ENCODE results near the gene PIP4K2A.

The PIP4K2A gene

GRCh38 chr10:22704471-22704911 lies 9.9 kb downstream of the PIP4K2A start:
- Histone ChIP-seq H3K9ac (ENCODE audit: insufficient read length) (no peak overlapping the region), H3K36me3 (ENCODE audit: insufficient read depth, low read length) (no peaks in the 10 kb centered on the region), H3K9me3 (ENCODE audit: low read depth, low read length) (no peaks in the 10 kb centered on the region), H3K27ac (no peak overlapping the region), H3K4me3 (no peak overlapping the region)
- TF ChIP-seq FOXP2 (optimal IDR thresholded peaks at IDR 0.05; ENCODE audit: control extremely low read depth, extremely low read length, insufficient read depth) (no peak), EZH2 (IDR thresholded peaks at IDR 0.05) (no peak)
- no peak for DNase-seq (ENCODE audit: low read depth, low spot score)

- no peak overlapping the region for H3K4me3 ChIP-seq
- H3K27ac ChIP-seq = no peak overlapping the region
- no peak for TF ChIP-seq FOXP2 (optimal IDR thresholded peaks at IDR 0.05; ENCODE audit: control extremely low read depth, extremely low read length, insufficient read depth)
- no peak for TF ChIP-seq EZH2 (IDR thresholded peaks at IDR 0.05)
- no peak for TF ChIP-seq POLR2AphosphoS5 (IDR thresholded peaks at IDR 0.05; ENCODE audit: borderline replicate concordance, low read depth, low read length)
- H3K9me3 ChIP-seq (ENCODE audit: low read depth, low read length) = no peaks in the 10 kb centered on the region
- H3K36me3 ChIP-seq (ENCODE audit: insufficient read depth, low read length) = no peaks in the 10 kb centered on the region
- DNase-seq (ENCODE audit: low read depth, low spot score) = no peak
- H3K9ac ChIP-seq (ENCODE audit: insufficient read length) = no peak overlapping the region
Measured at GRCh38 chr10:22702348-22702747, 12.0 kb downstream of the PIP4K2A start.

DNA sequence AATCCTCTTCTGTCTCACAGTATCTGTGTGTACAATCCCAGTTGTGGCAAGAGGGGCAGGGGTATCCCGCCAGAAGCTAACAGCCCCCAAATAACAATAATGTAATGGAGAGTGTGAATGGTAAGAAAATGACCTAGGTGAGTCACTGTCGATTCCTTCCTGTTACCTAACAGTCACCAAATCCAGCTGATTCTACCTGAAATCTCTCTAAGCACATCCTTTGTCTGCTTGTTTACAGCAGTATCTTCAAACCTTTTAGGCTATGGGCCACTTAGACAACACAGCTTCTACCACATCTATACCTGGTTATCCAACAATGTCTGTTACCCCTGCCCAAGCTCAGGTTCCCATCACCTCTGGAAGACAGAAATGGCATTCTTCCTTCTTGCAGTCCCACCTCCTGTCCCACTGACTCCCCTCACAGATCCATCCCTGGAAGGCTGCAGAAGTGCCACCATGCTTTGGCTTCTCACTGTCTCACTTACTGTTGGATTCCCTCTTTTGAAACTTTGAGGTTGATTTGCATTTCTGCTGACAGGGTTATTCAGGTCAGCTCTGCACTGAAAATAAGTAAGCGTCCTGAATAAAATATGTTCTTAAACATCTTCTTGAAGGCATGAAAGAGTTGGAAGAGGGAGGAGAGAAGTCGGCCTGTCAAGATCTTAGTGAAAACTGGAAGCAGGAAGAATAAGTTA lies 13.1 kb downstream of the PIP4K2A start:
- H3K36me3 ChIP-seq (ENCODE audit: insufficient read depth, low read length) = no peaks in the 10 kb centered on the region
- H3K9me3 ChIP-seq (ENCODE audit: low read depth, low read length) = no peaks in the 10 kb centered on the region
- no peak for DNase-seq (ENCODE audit: low read depth, low spot score)
- H3K4me3 ChIP-seq = no peak overlapping the region
- no peak overlapping the region for H3K9ac ChIP-seq (ENCODE audit: insufficient read length)
- H3K27ac ChIP-seq = no peak overlapping the region
- TF ChIP-seq POLR2AphosphoS5 (IDR thresholded peaks at IDR 0.05; ENCODE audit: borderline replicate concordance, low read depth, low read length) = no peak
- no peak for TF ChIP-seq FOXP2 (optimal IDR thresholded peaks at IDR 0.05; ENCODE audit: control extremely low read depth, extremely low read length, insufficient read depth)
- TF ChIP-seq EZH2 (IDR thresholded peaks at IDR 0.05) = no peak

DNA sequence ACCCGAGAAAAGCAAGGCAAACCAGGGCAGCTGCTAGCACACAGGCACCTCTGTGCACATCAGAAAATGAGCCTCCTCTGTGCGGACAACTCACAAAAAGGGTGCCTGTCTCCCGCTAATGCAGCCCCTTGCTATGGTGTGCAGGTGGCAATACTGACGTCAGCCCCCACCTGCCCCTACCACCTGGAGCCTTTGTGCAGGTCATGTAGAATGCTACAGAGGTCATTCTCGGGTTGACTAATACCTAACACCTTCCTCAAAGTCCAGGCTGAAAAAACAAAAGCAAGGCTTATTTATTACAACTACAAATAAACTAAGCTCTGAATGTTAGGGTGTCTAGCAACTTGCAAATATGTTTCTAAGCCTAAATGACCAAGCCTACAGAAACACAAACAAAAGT lies 13.9 kb downstream of the PIP4K2A start:
- Histone ChIP-seq H3K36me3 (ENCODE audit: insufficient read depth, low read length) (no peaks in the 10 kb centered on the region), H3K4me3 (no peak overlapping the region), H3K27ac (no peak overlapping the region), H3K9ac (ENCODE audit: insufficient read length) (no peak overlapping the region), H3K9me3 (ENCODE audit: low read depth, low read length) (no peaks in the 10 kb centered on the region)
- DNase-seq (ENCODE audit: low read depth, low spot score) = no peak
- no peak for TF ChIP-seq EZH2 (IDR thresholded peaks at IDR 0.05)
- TF ChIP-seq FOXP2 (optimal IDR thresholded peaks at IDR 0.05; ENCODE audit: control extremely low read depth, extremely low read length, insufficient read depth) = no peak
- TF ChIP-seq POLR2AphosphoS5 (IDR thresholded peaks at IDR 0.05; ENCODE audit: borderline replicate concordance, low read depth, low read length) = no peak

DNA sequence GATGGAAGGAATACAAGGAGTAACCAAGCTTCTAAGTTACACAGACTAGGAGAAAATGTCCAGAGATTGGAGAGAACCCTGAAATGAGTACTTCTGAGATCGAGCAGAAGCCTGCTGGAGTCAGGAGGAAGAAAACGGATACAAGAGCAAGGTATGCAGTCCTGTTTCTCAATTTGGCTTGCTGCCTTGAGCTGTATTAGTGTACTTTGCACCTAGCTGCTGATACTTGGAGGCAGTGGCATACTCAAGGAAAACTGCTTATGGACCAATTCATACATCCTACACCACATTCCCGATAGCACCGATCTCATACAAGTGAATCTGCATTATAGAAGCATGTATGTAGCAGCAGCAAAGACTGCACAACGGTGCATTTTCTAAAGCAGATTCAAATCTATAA lies 14.4 kb downstream of the PIP4K2A start:
- no peaks in the 10 kb centered on the region for H3K36me3 ChIP-seq (ENCODE audit: insufficient read depth, low read length)
- no peak overlapping the region for H3K9ac ChIP-seq (ENCODE audit: insufficient read length)
- TF ChIP-seq POLR2AphosphoS5 (IDR thresholded peaks at IDR 0.05; ENCODE audit: borderline replicate concordance, low read depth, low read length) (no peak), FOXP2 (optimal IDR thresholded peaks at IDR 0.05; ENCODE audit: control extremely low read depth, extremely low read length, insufficient read depth) (no peak), EZH2 (IDR thresholded peaks at IDR 0.05) (no peak)
- no peak overlapping the region for H3K27ac ChIP-seq
- DNase-seq (ENCODE audit: low read depth, low spot score) = no peak
- H3K9me3 ChIP-seq (ENCODE audit: low read depth, low read length) = no peaks in the 10 kb centered on the region
- H3K4me3 ChIP-seq = no peak overlapping the region

DNA sequence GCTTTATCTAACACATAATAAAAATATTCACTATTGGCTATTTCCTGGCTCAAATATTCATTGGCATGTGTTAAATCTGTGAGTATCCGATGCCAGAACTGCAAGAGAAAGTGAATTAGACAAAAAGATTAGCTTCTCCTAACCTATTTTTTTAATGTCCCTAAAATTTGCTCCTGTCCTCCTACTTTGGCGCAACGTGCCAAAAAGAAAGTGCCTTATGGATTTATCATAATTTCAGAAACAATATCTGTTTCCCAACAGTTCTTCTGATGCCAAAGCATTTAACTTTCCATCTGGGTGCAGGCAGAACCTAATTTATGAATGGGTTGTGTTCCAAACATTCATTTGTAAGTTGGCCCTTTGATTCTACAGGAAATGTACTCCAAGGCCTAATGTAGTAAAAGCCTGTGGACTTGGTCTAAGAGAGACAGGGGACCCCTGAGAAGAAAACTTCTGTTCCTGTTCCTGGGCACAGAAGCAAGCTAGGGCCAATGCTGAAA lies 15.4 kb downstream of the PIP4K2A start:
- no peak overlapping the region for H3K9ac ChIP-seq (ENCODE audit: insufficient read length)
- H3K27ac ChIP-seq = no peak overlapping the region
- DNase-seq (ENCODE audit: low read depth, low spot score) = no peak

GRCh38 chr10:22697800-22698199 lies 16.6 kb downstream of the PIP4K2A start:
- Histone ChIP-seq H3K36me3 (ENCODE audit: insufficient read depth, low read length) (no peaks in the 10 kb centered on the region), H3K9me3 (ENCODE audit: low read depth, low read length) (no peaks in the 10 kb centered on the region), H3K9ac (ENCODE audit: insufficient read length) (no peak overlapping the region), H3K27ac (no peak overlapping the region), H3K4me3 (no peak overlapping the region)
- TF ChIP-seq FOXP2 (optimal IDR thresholded peaks at IDR 0.05; ENCODE audit: control extremely low read depth, extremely low read length, insufficient read depth) (no peak), EZH2 (IDR thresholded peaks at IDR 0.05) (no peak), POLR2AphosphoS5 (IDR thresholded peaks at IDR 0.05; ENCODE audit: borderline replicate concordance, low read depth, low read length) (no peak)
- no peak for DNase-seq (ENCODE audit: low read depth, low spot score)

More for the DNA sequence above, 15.4 kb downstream of the PIP4K2A start:
- H3K4me3 ChIP-seq = no peak overlapping the region
- H3K9me3 ChIP-seq (ENCODE audit: low read depth, low read length) = no peaks in the 10 kb centered on the region
- TF ChIP-seq EZH2 (IDR thresholded peaks at IDR 0.05) = no peak
- H3K36me3 ChIP-seq (ENCODE audit: insufficient read depth, low read length) = no peaks in the 10 kb centered on the region

DNA sequence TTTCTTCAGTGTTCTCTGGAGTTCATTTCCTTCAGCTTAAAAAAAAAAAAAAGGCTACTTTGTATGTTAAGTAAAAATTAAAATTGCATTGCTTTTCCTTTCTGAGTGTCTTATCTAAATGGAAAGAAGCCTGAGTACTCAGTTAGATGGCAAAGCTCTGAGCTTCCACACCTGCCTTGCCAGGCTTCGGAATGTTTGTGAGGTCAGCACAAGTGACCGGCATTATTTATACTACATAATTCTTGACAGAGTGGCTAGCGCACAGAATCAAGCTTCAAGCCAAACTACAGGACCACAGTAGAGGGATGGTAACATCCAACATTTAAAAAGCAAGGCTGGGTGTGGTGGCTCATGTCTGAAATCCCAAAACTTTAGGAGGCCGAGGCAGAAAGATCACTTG lies 17.3 kb downstream of the PIP4K2A start:
- no peak overlapping the region for H3K9ac ChIP-seq (ENCODE audit: insufficient read length)
- no peaks in the 10 kb centered on the region for H3K9me3 ChIP-seq (ENCODE audit: low read depth, low read length)
- no peak for TF ChIP-seq FOXP2 (optimal IDR thresholded peaks at IDR 0.05; ENCODE audit: control extremely low read depth, extremely low read length, insufficient read depth)
- no peak for TF ChIP-seq POLR2AphosphoS5 (IDR thresholded peaks at IDR 0.05; ENCODE audit: borderline replicate concordance, low read depth, low read length)
- TF ChIP-seq EZH2 (IDR thresholded peaks at IDR 0.05) = no peak
- no peak for DNase-seq (ENCODE audit: low read depth, low spot score)
- no peaks in the 10 kb centered on the region for H3K36me3 ChIP-seq (ENCODE audit: insufficient read depth, low read length)
- H3K4me3 ChIP-seq = no peak overlapping the region
- no peak overlapping the region for H3K27ac ChIP-seq

DNA sequence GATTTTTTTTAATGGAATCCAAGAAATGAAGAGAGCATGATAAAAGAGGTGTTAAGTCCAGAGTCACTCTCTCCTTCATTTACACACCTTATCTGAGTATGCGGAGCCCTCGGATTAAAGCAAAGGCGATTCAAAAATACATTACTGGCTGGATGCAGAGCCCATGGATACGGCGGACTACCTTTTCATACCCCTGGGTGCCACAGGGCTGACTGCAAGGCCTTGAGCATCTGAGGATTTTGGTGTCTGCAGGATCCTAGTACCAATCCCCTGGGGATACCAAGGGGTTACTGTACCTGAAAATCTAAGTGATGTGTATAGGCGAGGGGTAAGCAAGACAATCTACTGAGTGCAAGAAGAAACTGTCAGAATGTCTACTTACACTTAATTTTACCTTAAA lies 20.5 kb downstream of the PIP4K2A start:
- Histone ChIP-seq H3K9ac (ENCODE audit: insufficient read length) (no peak overlapping the region), H3K9me3 (ENCODE audit: low read depth, low read length) (no peaks in the 10 kb centered on the region), H3K36me3 (ENCODE audit: insufficient read depth, low read length) (no peaks in the 10 kb centered on the region), H3K27ac (no peak overlapping the region), H3K4me3 (no peak overlapping the region)
- no peak for DNase-seq (ENCODE audit: low read depth, low spot score)
- TF ChIP-seq EZH2 (IDR thresholded peaks at IDR 0.05) = no peak
- no peak for TF ChIP-seq FOXP2 (optimal IDR thresholded peaks at IDR 0.05; ENCODE audit: control extremely low read depth, extremely low read length, insufficient read depth)
- no peak for TF ChIP-seq POLR2AphosphoS5 (IDR thresholded peaks at IDR 0.05; ENCODE audit: borderline replicate concordance, low read depth, low read length)

All from SK-N-MC (cell line).